ENCODE measurements around the gene STEAP2. TPM values are rescaled to one million over a fixed set of nuclear protein-coding genes. Genes with fewer than 3 reads are reported as not detected.

The STEAP2 gene
- polyA plus RNA-seq, 12 donors, result 2.0 to 7.0 (median 4.2) TPM; not detected in 1

GRCh38 chr7:90192876-90193750 is 18.4 kb upstream of the STEAP2 start:
- DNase-seq, result no peak

DNA sequence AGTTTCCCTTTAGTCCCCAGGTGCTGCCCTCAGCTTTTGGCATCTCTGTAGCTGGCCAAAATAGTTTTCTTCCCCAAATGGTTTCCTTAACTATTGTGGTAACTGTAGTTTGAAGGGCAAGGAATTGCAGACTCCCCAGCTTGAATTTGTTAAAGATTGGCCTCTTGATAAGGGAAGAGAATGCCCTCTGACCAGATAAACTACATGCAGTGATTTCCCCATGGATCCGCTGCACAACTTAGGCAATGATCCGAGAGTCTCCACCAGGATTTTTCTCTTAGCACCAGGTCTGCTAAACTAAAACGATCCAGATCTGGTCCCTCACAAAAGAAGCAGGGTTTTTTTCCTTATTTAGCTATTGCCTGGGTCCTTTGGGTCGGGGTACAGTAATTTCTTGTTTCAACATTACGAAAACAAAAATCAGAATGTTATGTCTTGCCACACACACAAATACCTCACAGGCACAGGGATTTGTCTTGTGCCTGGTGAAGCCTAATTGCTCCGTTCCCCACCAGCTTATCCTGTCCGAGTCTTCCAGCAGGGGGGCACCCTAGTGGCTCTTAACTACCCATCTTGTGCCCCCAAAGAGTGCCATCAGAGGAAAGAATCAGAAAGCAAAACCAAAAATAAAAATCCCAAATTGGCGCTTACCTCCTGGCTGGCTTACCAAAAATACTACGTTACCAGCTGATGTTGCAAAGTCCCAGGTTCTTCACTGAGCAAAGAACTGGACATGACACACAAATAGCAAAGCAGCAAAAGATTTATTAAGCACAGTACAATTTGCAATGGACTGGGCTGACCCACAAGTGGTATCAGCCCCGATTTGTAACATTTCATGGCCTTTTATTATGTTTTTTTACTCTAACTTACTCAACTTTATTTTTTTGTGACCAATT is 16.4 kb upstream of the STEAP2 start:
- no peak for DNase-seq

DNA sequence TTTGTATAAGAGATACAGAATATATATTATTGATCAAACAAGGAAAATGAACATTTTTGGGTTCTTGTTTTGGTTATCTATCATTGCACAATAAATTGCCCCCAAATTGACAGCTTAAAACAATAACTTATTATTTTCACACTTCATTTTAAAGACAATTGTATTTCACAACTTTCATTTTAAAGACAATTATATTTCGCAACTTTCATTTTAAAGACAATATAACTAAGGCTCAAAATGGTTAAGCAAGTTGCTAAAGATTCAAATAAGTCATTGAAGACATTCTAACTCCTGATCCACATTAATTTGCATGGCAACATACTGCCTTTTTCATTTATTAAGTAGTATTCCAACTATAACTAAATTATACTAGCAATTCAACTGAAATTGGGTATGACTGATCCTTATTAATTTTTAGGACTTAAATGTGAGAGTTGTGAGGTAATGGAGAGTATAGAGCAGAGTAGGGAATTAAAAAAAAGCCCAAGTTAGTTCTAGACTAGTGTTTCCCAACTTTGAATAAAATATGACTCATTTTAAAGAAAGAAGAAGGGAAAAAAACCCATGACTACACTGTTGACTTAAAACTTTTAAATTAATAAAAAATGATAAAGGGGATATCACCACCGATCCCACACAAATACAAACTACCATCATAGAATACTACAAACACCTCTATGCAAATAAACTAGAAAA is 9.9 kb upstream of the STEAP2 start:
- no peak for DNase-seq

- DNase-seq, result no peak
Measured at GRCh38 chr7:90207956-90208355, 3.6 kb upstream of the STEAP2 start.

- no peak for DNase-seq
Measured at GRCh38 chr7:90209776-90210175, 1.8 kb upstream of the STEAP2 start.

- DNase-seq, result no peak
Measured at GRCh38 chr7:90210475-90210874, 1.1 kb upstream of the STEAP2 start.

GRCh38 chr7:90210981-90211380 is 559 bp upstream of the STEAP2 start:
- DNase-seq, result no peak

DNA sequence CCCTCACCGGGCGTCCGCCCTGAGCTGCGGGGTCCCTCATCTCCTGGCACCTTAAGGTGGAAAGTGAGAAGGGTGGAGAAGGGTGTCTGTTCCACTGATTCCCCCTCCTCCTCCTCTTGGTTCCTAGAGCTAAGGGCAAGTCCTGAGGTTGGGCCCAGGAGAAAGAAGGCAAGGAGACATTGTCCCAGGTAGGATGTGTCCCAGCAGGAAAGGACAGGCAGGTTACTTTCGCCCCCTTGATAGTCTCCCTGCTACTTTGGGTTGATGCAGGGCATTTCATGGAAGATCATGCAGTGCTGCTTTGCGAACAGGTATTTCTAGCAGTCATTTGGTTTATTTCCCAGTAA is 582 bp downstream of the STEAP2 start:
- peak; percentile 15 for DNase-seq

DNA sequence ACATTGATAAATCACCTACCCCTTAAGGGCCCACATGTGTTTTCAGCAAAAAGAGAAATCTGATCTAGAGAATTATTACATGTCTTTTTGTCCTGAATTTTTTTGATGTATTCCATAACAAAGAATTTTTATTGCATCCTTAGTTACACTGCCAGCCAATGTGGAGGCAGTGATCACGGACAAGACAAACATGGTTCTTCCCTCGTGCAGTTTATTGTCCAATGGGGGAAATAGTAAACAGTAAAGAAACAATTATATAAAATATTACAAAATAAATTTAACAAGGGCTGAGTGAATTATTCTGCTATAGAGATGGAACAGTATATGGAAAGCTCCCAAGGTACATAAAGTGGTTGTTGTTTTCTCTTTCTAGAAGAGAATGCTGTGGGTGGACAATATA is 2.0 kb downstream of the STEAP2 start:
- DNase-seq, result no peak

- no peak for DNase-seq
Measured at GRCh38 chr7:90216080-90216674, 4.6 kb downstream of the STEAP2 start.

DNA sequence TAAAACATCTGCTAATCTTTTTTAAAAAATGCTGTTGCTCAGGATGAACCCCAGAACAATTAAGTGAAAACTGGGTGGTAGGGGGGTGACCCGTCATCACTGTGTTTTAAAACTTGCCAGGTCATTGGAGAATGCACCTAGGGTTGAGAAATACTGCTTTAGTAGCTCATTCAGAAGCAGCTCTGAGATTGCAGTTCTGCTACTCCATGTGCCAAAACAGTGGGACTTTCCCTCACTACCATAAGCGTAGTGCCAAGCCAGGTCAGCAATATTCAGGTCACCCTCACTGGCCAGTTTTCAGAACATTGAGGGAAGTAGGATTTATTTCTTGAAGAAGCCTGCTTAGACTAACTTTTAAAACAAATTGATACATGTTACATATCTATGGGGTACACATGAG is 5.2 kb downstream of the STEAP2 start:
- no peak for DNase-seq

DNA sequence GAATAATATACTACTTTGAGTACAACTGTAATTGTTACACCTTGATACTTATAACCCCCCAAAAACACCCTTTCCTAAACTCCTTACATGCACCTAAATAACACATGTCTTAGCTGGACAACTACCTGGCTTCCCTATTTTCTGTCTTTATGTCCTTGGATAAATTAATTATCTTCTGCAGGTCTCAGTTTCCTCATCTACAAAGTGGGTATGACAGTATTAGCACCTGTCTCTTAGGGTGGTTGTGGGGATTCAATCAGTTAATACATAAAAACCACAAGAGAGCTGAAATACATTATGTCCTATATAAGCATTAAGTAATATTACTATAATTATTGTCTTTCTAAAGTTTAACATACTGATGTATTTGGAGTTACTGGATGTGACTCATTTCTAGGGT is 10.8 kb downstream of the STEAP2 start:
- no peak for DNase-seq

DNA sequence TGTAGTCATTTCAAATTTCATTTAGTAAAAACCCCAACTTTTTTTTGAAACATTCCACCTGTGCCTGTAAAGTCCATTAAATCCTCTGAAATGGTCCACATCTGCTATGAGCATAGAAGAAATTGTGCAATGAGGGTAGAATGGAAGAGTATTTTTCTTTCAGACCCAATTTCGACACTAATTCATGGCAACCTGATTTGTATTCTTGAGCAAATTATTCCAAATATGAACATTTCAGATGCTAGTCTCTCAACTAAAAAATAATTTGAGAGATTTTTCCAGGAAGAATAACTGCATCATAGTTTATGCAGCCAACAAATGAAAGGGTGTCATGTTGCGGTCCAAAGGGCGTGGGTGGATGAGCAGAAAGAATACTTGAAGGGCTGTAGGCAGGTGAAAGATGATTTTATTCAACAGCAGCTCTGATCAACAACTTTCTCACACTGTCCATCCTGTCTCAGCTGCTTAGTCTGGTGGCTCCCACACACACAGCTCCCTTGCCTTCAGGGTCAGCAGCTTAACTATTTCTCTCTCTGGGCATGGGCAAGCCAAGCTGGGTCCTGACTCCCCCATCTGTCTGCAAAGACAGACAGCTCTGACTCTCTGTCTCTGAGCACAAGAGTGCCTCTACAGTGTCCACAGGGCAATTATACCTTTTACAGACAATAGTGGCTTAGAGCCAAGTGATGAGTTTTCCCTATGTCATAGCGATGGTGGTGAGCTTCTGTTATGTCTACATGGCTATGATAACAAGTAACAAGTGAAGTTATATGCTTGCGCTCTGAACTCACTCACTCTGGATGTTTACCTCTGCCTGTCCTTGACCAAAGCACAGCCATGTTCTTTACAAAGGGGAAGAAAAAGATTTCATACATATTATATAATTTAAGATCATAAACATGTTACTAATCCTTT is 11.5 kb downstream of the STEAP2 start:
- peak; percentile 73 for DNase-seq

DNA sequence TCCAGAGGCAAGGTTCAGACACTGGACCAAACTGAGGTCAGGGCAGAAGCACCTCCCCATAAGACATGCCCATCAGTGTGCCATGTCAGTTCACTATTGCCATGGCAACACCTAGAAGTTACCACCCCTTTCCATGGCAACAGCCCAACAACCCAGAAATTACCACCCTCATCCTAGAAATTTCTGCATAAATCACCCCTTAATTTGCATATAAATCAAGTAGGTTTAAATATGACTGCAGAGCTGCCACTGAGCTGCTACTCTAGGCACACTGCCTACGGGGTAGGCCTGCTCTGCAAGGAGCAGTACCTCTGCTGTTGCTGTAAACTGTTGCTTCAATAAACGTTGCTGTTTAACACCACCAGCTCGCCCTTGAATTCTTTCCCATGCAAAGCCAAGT is 12.7 kb downstream of the STEAP2 start:
- no peak for DNase-seq

DNA sequence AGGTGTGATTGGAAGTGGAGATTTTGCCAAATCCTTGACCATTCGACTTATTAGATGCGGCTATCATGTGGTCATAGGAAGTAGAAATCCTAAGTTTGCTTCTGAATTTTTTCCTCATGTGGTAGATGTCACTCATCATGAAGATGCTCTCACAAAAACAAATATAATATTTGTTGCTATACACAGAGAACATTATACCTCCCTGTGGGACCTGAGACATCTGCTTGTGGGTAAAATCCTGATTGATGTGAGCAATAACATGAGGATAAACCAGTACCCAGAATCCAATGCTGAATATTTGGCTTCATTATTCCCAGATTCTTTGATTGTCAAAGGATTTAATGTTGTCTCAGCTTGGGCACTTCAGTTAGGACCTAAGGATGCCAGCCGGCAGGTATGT is 13.6 kb downstream of the STEAP2 start:
- no peak for DNase-seq

GRCh38 chr7:90225601-90226000 is 14.1 kb downstream of the STEAP2 start:
- DNase-seq, result no peak

- no peak for DNase-seq
Measured at GRCh38 chr7:90227259-90227658, 15.7 kb downstream of the STEAP2 start.

- DNase-seq, result peak; percentile 26
Measured at GRCh38 chr7:90229682-90230081, 18.1 kb downstream of the STEAP2 start.

GRCh38 chr7:90230834-90231233 is 19.3 kb downstream of the STEAP2 start:
- no peak for DNase-seq

DNA sequence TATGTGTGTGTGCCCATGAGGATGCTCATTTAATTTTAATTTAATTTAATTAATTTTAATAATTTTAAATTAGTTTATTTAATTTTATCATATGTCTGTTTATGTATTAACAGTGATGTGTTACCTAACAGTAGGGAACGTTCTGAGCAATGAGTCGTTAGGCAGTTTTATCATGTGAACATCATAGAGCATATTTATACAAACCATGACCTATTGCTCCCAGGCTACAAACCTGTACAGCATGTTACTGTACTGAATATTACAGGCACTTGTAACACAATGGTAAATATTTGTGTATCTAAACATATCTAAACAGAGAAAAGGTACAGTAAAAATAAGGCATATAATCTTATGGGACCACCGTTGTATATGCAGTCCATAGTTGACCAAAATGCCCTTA is 19.8 kb downstream of the STEAP2 start:
- no peak for DNase-seq

DNA sequence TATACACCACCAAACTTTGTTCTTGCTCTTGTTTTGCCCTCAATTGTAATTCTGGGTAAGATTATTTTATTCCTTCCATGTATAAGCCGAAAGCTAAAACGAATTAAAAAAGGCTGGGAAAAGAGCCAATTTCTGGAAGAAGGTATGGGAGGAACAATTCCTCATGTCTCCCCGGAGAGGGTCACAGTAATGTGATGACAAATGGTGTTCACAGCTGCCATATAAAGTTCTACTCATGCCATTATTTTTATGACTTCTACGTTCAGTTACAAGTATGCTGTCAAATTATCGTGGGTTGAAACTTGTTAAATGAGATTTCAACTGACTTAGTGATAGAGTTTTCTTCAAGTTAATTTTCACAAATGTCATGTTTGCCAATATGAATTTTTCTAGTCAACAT is 20.9 kb downstream of the STEAP2 start:
- no peak for DNase-seq

Data from muscle of arm (tissue), 12 donors.